Activated T-helper 9 cell treated with anti-CD3 and anti-CD28 coated beads, Interleukin-2, amount 50 U/mL, for 16 hours (primary cell): ENCODE measurements around the gene CD34.
A peak's percentile ranks its signal among the peaks of the same experiment; 100 is the strongest.
"Not testable (repeated sequence)": the region's sequence is repeated elsewhere in the genome, so short reads cannot be mapped to it uniquely, and the experiment has no call there.

ENCODE experiments used
- DNase-seq: peaks from one replicate; pipeline ENCODE4 v3.0.0-alpha.2; 2020; ENCODE audit warnings: low read depth

Gene CD34

DNA sequence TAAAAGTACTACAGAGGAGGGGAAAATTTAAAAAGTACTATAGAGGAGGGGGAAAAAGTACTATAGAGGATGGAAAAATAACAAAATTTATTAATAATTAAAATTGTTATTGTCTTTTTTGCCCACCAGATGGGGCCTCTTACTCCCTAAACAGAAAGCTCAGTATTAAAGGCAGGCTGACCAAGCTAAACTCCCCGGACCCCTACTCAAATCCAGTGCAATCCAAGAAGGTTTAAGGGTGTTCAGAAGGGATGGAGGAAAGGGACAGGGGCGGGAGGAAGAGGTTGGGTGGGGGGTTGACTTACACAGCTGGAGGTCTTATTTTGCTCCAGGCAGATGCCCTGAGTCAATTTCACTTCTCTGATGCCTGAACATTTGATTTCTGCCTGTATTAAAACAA is 13.7 kb downstream of the CD34 start:
- no peak for DNase-seq

DNA sequence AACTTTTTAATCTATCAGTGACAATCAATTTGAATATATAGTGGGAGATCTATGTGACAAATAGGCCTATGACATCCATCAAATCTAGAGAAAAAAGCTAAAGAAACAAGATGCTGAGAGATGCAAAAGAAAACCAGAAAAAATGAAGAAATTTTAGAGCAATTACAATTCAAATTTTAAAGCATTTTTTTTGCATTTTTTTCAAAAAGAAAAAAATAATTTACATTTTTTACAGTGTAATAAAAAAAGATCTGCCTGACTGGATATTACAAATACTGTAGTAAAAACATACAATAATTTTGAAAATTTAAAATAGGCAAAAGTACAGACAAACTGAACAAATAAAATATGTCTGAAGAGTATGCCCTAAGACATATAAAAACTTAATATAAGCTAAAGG is 14.4 kb downstream of the CD34 start:
- DNase-seq = no peak

DNA sequence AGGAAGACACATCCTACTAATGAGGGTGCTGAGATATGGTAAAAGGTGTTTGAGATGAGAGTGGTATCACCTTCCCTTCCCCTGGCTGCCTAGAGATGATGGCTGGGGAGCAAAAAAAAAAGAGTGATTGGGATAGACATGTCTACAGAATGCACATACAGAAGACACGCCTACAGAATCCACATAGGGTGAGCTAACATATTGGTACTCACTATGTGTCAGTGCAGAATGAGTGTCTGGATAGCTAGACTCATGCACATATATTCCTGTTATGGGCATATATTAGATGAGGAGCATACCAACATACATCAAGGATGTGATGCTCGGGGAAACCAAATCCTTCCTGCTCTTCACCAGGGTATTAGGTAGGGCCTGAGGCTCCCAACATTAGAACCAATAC is 16.2 kb downstream of the CD34 start:
- no peak for DNase-seq

DNA sequence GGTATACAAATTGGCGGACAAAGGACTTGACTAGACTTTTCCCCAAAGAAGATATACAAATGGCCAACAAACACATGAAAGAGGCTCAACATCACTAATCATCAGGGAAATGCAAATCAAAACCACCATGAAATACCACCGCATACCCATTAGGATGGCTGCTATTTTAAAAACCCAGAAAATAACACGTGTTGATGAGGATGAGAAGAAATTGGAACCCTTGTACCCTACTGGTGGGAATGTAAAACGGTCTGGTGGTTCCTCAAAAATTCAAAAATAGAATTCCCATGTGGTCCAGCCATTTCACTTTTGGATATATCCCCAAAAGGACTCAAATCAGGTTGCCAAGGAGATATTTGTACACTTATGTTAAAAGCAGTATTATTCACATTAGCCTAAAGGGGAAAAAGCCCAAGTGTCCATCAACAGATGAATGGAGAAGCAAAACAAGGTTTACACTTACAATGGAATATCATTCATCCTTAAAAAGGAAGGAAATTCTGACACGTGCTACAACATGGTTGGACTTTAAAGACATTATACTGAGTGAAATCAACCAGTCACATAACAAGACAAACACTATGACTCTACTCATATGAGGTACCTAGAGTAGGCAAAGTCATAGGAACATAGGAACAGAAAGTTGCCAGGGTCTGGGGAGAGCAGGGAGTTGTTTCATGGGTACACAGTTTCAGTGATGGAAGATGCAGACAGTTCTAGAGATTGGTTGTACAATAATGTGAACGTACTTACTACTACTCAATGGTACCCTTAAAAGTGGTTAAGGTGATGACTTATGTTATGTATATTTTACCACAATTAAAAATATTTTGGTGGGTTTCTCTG is 17.0 kb downstream of the CD34 start:
- DNase-seq = no peak

DNA sequence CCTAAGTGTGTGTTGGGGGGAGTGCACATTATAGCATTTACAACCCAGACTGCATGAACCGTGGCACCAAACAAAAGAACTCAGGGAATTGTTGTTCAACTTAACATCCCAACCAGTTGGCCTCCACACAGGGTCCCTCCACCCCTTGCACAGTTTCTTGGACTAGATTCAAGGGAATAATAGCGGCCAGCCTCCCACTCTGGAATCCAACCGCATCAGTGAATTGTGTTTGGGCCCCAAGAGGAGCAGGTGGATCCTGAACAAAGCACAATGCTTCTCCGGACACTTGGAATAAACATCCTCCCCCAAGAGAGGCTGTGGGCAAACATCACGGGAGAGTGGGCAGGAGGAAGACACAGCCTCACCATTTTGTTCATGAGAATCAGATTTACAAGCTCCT is 18.2 kb downstream of the CD34 start:
- no peak for DNase-seq

DNA sequence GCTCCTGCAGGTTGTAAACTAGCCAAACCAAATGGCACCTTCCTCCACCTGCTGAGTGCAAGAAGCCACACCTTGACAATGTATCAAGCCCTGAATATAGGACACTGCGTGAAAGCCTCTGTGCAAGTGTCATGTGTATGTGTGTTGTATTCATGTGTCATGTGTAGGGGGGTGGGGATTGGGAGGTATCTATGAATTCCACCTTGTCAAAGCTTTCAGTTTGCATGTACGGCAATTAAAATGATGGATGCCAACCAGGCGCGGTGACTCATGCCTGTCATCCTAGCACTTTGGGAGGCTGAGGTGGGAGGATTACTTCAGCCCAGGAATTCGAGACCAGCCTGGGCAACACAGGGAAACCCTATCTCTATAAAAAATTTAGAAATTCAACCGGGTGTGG is 19.8 kb downstream of the CD34 start:
- DNase-seq = no peak

DNA sequence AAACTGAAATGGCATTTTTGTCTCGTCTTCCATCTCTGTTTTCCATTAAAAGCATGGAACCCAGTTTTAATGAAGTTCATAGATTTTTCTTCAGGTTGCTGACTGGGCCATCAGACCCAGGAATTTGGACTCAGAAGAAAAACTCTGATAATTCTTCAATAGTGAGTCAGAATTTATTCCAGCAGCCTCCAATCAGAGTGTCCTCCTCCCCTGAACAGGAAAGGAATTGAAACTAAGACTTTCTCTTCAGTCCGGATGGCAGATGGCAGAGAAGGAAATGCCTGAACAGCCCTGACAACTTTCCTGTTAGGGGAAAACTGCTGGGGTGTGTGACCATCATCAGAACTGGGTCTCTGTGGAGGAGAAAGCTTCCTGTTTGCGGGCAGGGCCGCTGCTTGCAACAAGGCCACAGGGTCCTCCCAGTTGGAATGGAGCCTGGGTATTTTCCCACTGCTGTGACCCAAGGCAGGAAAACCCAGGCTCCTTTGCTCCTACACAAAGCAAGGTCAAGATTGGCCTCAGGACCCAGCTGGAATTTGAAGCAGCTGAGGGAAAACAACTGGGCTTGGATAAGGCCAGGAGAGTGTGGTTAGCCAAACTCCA is 20.7 kb downstream of the CD34 start:
- no peak for DNase-seq

DNA sequence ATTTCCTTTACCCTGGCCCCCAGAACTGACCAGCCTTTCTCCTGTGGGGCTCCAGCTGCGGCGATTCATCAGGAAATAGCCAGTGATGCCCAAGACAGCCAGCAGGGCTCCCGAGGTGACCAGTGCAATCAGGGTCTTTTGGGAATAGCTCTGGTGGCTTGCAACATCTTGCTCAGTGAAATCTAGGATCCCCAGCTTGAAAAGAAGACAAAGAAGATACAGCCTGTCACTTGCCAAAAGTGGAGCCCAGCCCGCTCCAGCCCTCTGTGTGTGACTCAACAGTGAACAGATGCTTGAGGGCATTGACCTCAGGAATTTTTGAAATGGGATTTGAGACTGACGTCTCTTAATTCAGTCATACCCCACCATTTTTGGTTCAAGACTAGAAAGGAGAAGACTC is 22.3 kb downstream of the CD34 start:
- DNase-seq = no peak

DNA sequence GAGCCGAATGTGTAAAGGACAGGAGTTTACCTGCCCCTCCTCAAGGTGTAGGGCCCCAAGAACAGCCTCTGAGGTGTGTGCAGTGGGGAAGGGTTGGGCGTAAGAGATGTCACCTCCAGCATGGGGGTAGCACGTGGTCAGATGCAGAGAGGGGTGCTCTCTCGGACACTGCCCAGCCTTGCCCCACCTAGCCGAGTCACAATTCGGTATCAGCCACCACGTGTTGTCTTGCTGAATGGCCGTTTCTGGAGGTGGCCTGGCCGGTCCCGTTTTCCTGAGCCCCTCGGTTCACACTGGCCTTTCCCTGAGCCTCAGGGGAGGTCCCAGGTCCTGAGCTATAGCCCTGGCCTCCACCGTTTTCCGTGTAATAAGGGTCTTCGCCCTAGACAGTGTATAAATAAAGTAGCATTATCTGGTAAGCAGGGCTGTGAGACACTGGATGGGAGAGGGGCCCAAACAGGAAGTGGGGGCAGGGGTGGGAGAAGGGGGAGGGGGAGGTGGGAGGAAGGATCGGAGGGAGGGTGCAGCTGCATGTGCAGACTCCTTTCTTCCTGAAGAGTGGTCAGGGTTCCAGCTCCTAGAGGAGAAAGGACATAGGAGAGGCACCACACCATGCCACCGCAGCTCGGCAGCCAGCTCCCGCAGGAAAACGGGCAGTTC is 23.3 kb downstream of the CD34 start:
- DNase-seq = no peak

DNA sequence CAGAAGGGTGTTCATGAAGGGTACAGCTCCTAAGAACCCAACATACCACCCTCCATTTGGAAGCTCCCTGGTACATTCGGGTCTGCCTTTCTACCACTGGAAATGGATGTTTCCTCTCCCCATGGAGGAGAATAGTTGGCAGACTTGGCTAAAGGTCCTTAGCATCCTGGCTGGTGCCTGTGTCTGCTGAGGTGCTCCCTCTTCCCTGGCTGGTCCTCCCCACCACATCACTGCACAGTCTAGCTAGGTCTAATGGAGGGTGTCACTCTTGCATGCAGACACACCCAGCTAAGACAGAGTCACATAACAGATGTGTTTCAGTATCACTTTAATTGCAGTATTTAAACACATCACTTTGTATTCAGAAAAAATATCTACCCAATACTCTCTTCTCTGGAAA is 24.7 kb downstream of the CD34 start:
- DNase-seq = no peak

DNA sequence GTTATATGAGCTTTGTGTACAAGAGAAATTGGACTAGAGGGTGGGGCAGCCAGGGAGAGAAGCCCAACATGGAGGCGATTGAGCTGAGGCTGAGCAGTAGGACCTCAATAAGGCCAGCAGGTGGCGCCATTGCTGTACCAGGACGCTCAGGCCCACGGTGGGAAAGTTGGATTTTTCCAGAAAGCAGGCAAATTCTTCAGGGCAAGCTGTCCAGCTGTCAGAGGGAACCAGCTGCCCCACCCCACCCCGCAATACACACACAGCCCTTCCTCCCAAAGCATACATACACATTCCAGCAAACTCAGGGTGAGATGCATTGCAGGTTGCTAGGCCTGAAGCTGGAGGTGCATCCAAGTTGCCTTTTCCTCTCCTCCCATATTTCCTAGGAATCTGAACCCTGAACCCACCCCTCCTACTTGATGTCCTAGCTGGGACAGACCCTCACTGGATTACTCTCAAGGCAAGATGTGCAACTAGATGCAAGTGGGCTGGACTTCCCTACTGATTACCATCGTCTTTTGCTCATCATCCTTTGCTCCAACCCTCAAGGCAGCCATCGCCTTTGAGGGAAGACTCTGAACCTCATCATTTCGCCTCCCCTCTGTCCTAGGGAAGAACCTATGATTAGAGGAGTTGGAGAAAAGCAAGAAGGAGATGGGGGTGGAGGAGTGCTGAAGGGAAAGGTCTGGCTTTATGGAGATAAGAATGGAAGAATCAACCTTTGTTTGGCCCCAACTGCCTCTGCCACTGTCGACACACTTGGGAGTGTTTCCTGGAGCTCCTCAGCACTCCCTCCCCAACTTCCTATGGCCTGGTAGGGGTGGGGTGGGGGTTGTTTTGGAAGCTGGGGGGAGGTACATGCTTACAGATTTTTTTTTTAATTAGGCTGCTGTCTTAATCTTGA is 25.5 kb downstream of the CD34 start:
- DNase-seq = peak; percentile 61

DNA sequence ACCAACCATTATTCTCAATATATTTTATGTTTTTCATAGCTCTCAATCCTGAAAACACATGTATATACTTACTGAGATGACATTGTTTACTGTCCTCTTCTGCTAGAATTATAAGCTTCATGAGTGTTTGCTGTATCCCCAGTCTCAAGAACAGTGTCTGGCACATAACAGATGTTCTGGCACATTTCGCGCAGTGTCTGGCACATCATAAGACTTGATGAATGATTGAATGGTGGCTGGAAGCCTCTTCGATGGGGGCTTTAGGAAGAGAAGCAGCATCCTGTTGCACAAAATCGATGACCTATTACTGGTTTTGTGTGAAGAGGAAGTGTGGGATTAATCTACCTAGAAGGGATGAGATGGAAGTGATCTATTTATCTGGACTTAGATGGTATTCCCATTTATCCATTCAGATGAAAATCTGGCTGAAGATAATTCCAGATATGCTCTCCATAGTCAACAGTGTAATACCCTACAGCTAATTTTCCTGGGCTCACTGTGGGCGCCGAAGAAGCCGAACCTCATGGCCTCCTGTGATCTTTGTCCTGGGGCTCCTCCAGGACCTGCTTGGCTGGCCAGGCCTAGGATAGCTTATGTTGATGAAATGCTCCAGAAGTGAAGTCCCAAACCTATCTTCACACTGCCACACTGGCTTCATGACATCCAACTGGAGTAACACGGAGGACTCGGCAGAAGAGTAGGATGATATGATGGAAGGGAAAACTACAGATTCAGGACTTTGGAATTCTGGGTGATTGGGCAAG is 26.5 kb downstream of the CD34 start:
- DNase-seq = no peak

DNA sequence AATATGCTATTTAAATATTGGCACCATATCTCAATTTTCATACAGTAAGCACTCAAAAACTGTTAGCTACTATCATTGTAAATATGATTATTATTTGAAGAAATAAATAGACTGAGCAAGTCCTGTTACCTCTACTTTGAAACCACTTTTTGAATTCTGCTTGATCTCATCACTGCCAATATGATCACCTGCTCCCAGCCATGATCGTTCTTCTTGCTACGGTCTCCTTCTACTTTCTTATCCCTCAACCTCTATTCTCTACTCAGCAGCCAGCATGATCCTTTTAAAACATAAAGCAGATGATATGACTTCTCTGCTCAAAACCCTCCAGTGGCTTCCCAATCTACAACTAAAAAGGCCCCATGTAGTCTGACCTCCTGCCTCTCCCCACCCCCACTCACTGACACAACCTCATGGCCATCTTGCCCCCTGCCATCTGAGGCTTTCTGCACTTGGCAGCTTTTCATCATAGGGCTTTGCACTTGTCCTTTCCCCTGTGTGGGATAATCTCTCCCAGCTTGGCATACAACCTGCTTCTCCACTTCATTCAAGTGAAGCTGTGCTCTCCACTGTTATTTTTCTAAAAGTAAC is 27.2 kb downstream of the CD34 start:
- no peak for DNase-seq

DNA sequence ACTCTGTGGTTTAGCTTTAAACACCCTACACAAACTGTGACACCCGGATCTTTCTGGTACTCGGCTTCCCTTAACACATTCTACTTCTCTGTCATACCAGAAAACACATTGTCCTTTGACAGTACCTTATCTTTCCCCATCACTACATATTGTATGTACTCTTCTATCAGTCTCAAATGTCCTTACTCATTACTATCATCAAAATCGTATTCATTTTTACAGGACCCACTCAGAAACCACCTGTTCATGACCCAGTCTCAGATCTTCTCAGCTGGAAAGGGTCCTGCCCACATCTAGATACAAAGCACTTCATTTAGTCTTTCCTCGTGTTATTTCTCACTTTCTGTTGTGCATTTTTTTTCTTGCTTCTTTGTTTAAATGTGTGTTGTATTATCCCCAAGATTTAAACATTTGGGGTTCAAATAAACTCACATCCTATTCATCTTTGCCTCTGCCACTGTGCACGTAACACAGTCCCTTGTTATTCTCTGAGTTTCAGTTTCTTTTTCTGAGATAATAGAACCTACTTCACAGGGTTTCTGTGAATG is 27.7 kb downstream of the CD34 start:
- DNase-seq = no peak

DNA sequence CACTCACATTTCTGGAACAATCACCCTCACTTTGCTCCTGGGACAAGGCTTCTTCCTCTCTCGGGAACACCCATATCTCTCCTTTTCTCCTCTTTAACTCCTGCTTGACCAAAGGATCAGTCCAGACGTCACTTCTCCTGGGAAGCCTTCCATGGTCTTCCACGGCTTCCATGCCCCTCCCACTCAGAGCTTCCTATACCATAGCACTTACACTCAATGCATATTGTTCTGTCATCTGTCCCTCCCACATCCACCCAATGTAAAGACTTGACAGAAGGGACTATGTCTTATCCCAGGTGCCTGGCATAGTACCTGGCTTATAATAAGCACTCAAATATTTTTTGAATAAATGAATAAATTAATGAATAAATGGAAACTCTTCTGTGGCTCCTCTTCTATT is 28.2 kb downstream of the CD34 start:
- DNase-seq = no peak

DNA sequence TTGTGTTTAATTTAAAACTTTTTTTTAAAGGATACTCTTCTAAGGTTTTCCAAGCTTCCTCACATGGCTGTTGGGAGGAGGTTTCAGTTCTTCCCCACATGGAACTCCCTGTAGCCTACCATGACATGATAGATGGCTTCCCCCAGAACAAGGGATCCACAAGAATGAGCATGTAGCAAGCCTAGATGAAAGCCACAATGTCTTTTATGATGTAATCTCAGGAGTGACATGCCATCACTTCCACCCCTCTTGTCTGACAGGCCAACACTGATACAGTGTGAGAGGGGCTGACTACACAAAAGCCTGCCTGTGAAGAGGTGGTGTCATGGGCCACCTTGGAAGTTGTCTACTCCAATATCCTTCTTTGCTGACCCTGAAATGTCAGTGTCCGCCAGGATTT is 32.0 kb downstream of the CD34 start:
- DNase-seq = no peak

DNA sequence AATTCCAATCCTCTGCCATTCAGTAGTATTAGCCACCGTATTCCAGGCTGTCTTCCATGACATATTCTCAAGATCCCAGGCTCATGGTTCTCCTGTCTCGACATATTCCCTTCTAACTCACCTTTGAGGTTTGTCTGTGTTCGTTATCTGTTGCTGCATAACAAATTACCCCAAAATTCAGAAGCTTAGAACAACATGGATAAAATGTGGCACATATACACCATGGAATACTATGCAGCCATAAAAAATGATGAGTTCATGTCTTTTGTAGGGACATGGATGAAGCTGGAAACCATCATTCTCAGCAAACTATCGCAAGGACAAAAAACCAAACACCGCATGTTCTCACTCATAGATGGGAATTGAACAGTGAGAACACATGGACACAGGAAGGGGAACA is 33.0 kb downstream of the CD34 start:
- DNase-seq = not testable (repeated sequence)

DNA sequence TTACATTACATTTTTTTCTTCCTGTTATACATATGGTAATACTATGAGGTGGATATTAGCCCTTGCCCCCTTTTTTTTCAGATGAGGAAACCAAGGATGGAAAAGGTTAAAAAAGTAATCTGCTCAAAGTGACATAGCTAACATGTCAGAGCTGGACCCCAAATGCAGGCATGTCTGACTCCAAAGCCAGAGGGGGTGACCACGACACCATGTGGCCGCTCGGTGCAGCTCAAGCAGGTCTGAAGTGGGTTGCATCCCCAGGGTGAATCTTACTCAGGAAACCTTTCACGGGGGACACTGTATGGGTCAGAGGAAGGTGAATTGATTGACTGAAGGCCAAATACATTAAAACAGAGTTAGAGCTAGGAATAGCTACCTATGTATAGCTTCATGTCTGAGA is 34.8 kb downstream of the CD34 start:
- DNase-seq = no peak

DNA sequence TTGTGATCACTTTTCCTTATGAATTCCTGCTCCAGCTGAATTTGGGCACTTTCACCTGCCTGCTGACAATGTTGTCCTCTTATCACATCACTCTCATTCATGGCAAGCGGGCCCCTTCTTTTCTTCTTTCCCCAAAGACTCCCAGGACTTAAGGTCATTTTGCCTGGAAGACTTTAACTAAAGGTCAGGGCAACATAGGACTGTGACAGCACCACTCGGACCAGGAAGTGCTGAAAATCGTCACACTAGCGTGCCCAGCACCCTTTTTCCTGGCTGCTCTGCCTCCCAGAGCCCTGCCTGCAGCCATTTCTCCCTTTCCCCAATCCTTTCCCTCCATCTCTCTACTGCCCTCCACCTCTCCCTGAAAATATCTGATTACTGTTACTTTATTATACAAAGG is 35.4 kb downstream of the CD34 start:
- DNase-seq = no peak

DNA sequence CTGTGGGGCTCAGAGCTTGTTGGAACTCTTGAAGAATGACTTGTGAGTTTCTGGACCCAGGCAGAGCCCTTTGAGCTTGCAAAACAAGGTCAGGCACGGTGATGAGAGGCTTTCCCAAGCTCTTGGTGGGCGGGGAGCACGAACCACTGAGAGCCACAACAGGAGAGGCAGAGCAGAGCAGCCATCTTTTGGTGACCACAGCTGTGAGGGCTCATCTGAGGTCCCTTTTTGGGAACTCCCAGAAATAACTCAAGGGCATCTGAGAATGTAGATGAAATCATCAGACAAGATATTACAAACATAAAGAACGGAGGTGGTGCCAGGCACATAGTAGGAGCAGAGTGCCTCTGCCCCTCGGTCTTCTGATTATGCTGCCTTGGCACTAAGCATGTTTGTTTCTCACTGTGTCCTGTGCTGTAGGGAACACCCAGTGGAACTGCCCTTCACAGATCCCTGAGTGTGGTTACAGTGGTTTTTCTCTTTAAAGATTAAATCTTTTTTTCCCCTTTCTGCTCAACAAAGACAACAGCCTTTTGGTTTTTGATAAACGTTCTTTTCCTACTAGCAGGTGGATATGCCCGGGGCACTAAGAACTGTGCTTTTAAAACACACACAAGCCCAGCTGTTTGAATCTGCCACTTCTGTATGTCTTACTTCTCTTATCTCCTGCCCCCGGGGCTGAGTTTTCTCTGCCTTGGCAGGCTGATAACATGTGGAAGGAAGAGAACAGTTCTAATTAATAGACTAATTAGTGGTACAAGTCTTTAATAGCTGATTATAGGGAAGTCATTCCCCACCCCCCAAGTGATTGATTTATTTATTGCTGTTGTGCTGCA is 37.7 kb downstream of the CD34 start:
- peak; percentile 26 for DNase-seq
